AG09309 (cell line): ENCODE results near the gene CADM1.

Experiments
- DNase-seq: peaks from one replicate; pipeline ENCODE4 v3.0.0-alpha.2; 2010; ENCODE audit warnings: low read depth
- H3K4me3 ChIP-seq: 2 replicates; pipeline ENCODE4 v1.5.1; 2011; ENCODE audit warnings: mild to moderate bottlenecking, low read depth, low read length, moderate library complexity; ENCODE audit not compliant: control insufficient read depth
- CTCF ChIP-seq: IDR thresholded peaks from 2 replicates; pipeline ENCODE4 v1.5.1; 2011; ENCODE audit warnings: mild to moderate bottlenecking, low read depth, low read length, inconsistent platforms; ENCODE audit not compliant: insufficient read depth, control insufficient read depth; ENCODE audit errors: missing control alignments

Gene CADM1

GRCh38 chr11:115454525-115454924 is 49.7 kb downstream of the CADM1 start:
- DNase-seq: no peak
- TF ChIP-seq CTCF: no peak
- H3K4me3 ChIP-seq: no peak overlapping the region

- TF ChIP-seq CTCF: no peak
- H3K4me3 ChIP-seq: no peak overlapping the region
- DNase-seq: no peak
These were observed 50.3 kb downstream of the CADM1 start for GRCh38 chr11:115453693-115454490.

GRCh38 chr11:115452241-115452640 is 52.0 kb downstream of the CADM1 start:
- DNase-seq: no peak
- TF ChIP-seq CTCF: no peak
- no peak overlapping the region for H3K4me3 ChIP-seq

GRCh38 chr11:115450519-115450918 is 53.7 kb downstream of the CADM1 start:
- no peak for DNase-seq
- no peak for TF ChIP-seq CTCF
- H3K4me3 ChIP-seq: no peak overlapping the region

GRCh38 chr11:115447273-115447864 is 56.8 kb downstream of the CADM1 start:
- no peak for DNase-seq
- no peak overlapping the region for H3K4me3 ChIP-seq
- no peak for TF ChIP-seq CTCF

GRCh38 chr11:115446214-115446613 is 58.0 kb downstream of the CADM1 start:
- no peak overlapping the region for H3K4me3 ChIP-seq
- DNase-seq: no peak

More at GRCh38 chr11:115446214-115446613, 58.0 kb downstream of the CADM1 start:
- no peak for TF ChIP-seq CTCF
